Mesothelial cell of epicardium (in vitro differentiated cells): ENCODE results near the gene UPF3A. TPM values are rescaled to one million over a fixed set of nuclear protein-coding genes. Genes with fewer than 3 reads are reported as not detected.
"Not testable (repeated sequence)": the region's sequence is repeated elsewhere in the genome, so short reads cannot be mapped to it uniquely, and the experiment has no call there.

Experiments used
- DNase-seq, 2 experiments: peaks; one replicate each; pipeline ENCODE4 v3.0.0; 2021; ENCODE audit warnings: low spot score in 2 of 2; ENCODE audit not compliant: unreplicated experiment in 2 of 2
- H3K27ac Mint-ChIP-seq: 2 replicates; pipeline ENCODE4 v1.8.0; 2021; ENCODE audit warnings: mixed read lengths
- H3K27me3 Mint-ChIP-seq: 2 replicates; pipeline ENCODE4 v1.8.0; 2021; ENCODE audit warnings: low read depth, mixed read lengths
- H3K36me3 Mint-ChIP-seq: 2 replicates; pipeline ENCODE4 v1.8.0; 2021; ENCODE audit warnings: mixed read lengths
- H3K4me1 Mint-ChIP-seq: 2 replicates; pipeline ENCODE4 v1.8.0; 2021; ENCODE audit warnings: mixed read lengths
- H3K4me3 Mint-ChIP-seq: 2 replicates; pipeline ENCODE4 v1.8.0; 2021; ENCODE audit warnings: mild to moderate bottlenecking, moderate library complexity, mixed read lengths
- H3K9me3 Mint-ChIP-seq: 2 replicates; pipeline ENCODE4 v1.8.0; 2021; ENCODE audit warnings: mixed read lengths
- microRNA-seq: library from miRNA; unstranded; fragments of <30 nt; microRNA quantifications from one replicate; pipeline ENCODE4 v1.2.0, GENCODE V29; 2021; ENCODE audit warnings: inconsistent platforms, mixed read lengths
- total RNA-seq: library from RNA; stranded (reverse); gene quantifications from 3 replicates; pipeline ENCODE4 v1.2.1, GENCODE V29; 2021
- TF ChIP-seq, protein P1 (sequence below): fragments of 200-600 bp; sonication (generic); IDR thresholded peaks from one replicate; pipeline ENCODE4 v1.5.0; 2021; ENCODE audit warnings: antibody characterized with exemption; ENCODE audit not compliant: unreplicated experiment

UPF3A gene
- total RNA-seq, 1 donor from 2014 or later: 123 TPM

DNA sequence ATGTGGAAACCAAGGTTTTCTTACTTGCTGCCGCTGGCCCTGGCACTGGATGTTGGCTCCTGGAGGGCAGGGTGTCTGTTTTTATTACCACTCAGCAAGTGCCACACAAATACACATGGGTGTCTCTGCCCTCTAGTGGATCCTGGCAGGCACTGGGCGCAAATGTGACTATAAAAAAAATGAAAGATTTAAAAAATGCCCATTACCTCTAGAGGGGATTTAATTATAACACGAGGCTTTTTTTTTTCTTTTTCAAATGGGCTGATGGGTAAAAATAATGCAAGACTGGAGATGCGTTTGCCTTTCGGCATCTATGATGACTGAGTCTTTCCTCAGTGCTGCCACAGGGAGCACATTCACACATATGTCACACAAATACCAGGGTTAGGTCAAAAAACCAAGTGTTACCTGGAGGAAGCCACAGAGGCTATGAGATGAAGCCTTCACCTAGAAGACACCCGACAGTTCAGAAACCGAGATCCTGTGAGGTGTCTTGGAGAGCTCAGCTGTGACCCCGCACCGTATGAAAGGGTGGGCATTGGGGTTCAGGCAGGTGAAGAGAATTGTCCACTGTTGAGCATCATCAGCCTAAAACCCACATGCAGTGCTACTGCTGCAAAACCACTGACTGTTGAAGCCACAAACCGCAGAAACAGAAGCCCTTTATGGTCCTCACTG is 58.6 kb downstream of the UPF3A start:
- H3K9me3 Mint-ChIP-seq: peaks cover 6% of the 10 kb centered on the region
- TF ChIP-seq, protein P1, sequence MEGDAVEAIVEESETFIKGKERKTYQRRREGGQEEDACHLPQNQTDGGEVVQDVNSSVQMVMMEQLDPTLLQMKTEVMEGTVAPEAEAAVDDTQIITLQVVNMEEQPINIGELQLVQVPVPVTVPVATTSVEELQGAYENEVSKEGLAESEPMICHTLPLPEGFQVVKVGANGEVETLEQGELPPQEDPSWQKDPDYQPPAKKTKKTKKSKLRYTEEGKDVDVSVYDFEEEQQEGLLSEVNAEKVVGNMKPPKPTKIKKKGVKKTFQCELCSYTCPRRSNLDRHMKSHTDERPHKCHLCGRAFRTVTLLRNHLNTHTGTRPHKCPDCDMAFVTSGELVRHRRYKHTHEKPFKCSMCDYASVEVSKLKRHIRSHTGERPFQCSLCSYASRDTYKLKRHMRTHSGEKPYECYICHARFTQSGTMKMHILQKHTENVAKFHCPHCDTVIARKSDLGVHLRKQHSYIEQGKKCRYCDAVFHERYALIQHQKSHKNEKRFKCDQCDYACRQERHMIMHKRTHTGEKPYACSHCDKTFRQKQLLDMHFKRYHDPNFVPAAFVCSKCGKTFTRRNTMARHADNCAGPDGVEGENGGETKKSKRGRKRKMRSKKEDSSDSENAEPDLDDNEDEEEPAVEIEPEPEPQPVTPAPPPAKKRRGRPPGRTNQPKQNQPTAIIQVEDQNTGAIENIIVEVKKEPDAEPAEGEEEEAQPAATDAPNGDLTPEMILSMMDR: peak; percentile 28
- H3K27ac Mint-ChIP-seq: no peak overlapping the region
- H3K36me3 Mint-ChIP-seq: no peaks in the 10 kb centered on the region
- no peaks in the 10 kb centered on the region for H3K4me1 Mint-ChIP-seq
- no peak for DNase-seq
- H3K27me3 Mint-ChIP-seq: peaks cover 1% of the 10 kb centered on the region
- no peak overlapping the region for H3K4me3 Mint-ChIP-seq

DNA sequence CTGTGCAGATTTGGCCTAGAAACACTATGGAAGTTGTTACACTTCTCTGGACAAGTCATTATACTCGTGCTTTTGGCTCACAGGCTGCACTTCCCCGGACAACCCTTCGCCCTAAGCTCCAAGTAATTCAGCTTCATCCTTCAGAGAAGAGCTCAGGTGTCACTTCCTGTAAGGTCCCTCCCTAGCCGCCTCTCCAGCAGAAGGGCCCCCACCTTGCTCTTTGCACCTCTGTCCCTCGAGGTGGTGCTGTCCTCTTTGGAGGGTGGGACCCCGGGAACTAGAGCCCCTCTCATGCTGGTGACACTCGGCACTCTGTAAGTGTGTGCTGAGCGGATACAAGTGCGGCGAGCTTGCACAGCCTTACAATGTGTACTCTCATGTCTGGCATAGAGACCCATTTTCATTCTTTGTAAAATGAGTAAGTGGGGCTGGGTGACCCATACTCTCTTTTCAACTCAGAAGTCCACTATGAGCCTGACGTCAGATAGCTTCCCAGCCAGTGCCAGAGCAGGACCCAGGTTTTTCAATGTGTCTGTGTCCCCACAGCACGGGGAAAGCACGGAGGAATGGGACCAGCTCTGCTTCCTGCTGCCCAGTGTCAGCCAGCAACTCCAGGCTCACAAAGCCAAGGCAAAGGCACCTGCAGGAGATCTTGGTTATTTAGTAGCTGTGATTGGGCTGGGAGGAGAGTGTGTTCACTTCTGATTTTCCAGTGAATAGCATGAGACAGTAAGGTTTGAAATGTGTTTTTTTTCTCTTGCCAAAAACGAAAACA is 59.8 kb downstream of the UPF3A start:
- peaks cover 6% of the 10 kb centered on the region for H3K9me3 Mint-ChIP-seq
- H3K4me1 Mint-ChIP-seq: no peaks in the 10 kb centered on the region
- H3K36me3 Mint-ChIP-seq: no peaks in the 10 kb centered on the region
- no peak overlapping the region for H3K27ac Mint-ChIP-seq
- no peak for DNase-seq
- TF ChIP-seq, protein P1: no peak
- no peaks in the 10 kb centered on the region for H3K27me3 Mint-ChIP-seq
- H3K4me3 Mint-ChIP-seq: no peak overlapping the region

DNA sequence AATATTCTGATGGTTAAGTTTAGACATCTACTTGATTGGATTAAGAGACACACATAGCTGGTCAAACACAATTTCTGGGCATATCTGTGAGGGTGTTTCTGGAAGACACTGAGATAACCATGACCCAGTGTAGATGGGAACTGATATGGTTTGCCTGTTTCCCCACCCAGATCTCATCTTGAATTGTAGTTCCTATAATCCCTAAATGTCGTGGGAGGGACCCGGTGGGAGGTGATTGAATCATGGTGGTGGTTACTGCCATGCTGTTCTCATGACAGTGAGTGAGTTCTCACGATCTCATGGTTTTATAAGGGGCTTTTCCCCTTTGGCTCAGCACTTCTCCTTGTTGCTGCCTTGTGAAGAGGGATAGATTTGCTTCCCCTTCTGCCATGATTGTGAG is 65.9 kb downstream of the UPF3A start:
- not testable (repeated sequence) for DNase-seq, H3K9me3 Mint-ChIP-seq, H3K27ac Mint-ChIP-seq, H3K4me3 Mint-ChIP-seq, H3K4me1 Mint-ChIP-seq, H3K36me3 Mint-ChIP-seq
- H3K27me3 Mint-ChIP-seq: peaks cover 19% of the 10 kb centered on the region

DNA sequence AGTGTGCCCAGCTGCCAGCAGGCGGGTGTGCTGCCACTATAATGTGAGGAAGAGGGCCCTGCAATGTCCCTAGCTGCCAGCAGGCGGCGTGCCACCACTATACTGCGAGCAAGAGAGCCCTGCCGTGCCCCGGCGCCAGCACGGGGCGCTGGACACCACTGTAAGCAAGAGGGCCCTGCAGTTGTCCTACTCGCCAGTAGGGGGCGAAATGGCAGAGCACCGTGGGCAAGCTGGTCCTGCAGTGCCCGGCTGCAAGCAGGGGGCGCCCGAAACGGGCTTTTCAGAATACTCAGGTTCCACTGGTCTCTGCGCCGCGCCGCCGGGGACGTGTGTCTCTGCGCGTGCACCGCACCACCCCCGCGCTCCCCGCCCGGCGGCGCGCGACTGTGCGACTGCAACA is 71.4 kb downstream of the UPF3A start:
- DNase-seq, H3K4me3 Mint-ChIP-seq, H3K9me3 Mint-ChIP-seq, H3K27ac Mint-ChIP-seq, H3K4me1 Mint-ChIP-seq, H3K36me3 Mint-ChIP-seq: not testable (repeated sequence)
- peaks cover 17% of the 10 kb centered on the region for H3K27me3 Mint-ChIP-seq
- TF ChIP-seq, protein P1: peak; percentile 66

DNA sequence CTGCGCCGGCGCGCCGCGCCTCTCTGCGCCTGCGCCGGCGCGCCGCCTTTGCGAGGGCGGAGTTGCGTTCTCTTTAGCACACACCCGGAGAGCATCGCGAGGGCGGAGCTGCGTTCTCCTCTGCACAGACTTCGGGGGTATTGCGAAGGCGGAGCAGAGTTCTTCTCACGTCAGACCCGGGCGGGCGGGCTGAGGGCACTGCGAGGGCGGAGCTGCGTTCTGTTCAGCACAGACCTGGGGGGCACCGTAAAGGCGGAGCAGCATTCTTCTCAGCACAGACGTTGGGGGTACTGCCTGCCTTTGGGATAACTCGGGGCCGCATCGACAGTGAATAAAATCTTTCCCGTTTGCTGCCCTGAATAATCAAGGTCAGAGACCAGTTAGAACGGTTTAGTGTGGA is 72.0 kb downstream of the UPF3A start:
- not testable (repeated sequence) for H3K27ac Mint-ChIP-seq, DNase-seq, H3K9me3 Mint-ChIP-seq, H3K4me3 Mint-ChIP-seq, H3K36me3 Mint-ChIP-seq, H3K4me1 Mint-ChIP-seq
- H3K27me3 Mint-ChIP-seq: peaks cover 13% of the 10 kb centered on the region

Small RNA genes within 50 kb of the gene (microRNA-seq; reads per million reads assigned to microRNA genes)
- gene MIR4502 (not detected), gene MIR548AR (not detected)

Other genes starting within 250 kb of the UPF3A start
- 13.5 to 14.6 TPM (median 13.7 TPM) in 3 replicates for gene RASA3, start 149.0 kb upstream of the UPF3A start, total RNA-seq
- gene CFAP97D2, start 102.3 kb upstream of the UPF3A start, total RNA-seq: not detected in 3 replicates
- gene CDC16, start 46.7 kb upstream of the UPF3A start, total RNA-seq: 102 to 109 TPM (median 102 TPM) in 3 replicates
- 27.9 to 29.3 TPM (median 28.3 TPM) in 3 replicates for gene CHAMP1, start 32.9 kb downstream of the UPF3A start, total RNA-seq